HG02571 (cell line): Measurements from ENCODE around the gene EIF3M.
"Not testable (repeated sequence)": the region's sequence is repeated elsewhere in the genome, so short reads cannot be mapped to it uniquely, and the experiment has no call there.

Experiments
- ATAC-seq: cut with Tn5 transposase; IDR thresholded peaks from one replicate; pipeline ENCODE4 v1.9.1; 2021; ENCODE audit warnings: mild to moderate bottlenecking, moderate library complexity; ENCODE audit not compliant: unreplicated experiment

EIF3M gene

DNA sequence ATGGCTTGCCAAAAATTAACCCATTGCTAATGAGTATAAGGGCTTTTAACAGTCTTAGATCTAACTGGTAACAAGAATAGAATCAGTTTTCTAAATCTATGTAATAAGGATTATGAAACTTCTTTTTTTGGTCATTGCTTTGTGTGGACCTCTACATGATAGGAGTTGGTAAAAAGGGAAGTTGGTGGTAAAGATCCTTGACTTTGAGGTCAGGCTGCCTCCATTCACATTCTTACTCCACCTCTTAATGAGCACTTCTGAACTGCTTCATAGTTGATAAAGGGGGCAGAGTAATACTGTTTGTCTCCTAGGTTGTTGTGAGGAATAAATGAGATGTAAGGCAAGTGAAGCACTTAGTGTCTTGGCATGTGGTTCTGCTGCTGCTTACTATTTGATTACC is 10.6 kb downstream of the EIF3M start:
- ATAC-seq, result no peak

DNA sequence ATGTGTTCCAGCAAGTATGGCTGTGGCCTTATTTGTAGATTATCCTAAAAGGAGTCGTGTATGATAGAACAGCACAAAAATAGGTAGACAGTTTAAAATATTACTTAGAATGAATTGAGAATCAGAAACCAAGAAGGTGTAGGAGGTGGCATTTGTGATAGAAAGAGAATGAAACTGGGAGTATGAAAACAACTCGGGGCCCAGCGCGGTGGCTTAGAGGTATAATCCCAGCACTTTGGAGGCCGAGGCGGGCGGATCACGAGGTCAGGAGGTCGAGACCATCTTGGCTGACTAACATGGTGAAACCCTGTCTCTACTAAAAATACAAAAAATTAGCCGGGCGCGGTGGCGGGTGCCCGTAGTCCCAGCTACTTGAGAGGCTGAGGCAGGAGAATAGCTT is 12.5 kb downstream of the EIF3M start:
- not testable (repeated sequence) for ATAC-seq

DNA sequence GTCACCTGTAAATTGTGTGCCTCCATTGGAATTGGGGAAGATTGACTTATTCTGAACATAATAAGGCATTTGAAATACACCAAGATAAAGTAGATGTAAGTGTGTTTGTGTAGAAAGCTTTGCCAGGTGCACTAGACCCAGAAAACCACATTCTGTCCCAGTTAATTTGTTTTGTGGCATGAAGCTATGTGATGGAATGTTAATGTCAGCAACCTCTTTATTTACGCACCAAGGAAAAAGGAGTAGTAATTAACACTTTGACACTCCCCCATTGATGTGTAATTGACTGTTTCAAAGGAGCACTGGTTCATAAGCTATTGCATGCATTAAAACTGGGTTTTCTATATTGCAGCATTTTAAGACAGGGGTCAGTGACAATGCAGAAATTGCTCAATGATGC is 14.3 kb downstream of the EIF3M start:
- ATAC-seq, result no peak

DNA sequence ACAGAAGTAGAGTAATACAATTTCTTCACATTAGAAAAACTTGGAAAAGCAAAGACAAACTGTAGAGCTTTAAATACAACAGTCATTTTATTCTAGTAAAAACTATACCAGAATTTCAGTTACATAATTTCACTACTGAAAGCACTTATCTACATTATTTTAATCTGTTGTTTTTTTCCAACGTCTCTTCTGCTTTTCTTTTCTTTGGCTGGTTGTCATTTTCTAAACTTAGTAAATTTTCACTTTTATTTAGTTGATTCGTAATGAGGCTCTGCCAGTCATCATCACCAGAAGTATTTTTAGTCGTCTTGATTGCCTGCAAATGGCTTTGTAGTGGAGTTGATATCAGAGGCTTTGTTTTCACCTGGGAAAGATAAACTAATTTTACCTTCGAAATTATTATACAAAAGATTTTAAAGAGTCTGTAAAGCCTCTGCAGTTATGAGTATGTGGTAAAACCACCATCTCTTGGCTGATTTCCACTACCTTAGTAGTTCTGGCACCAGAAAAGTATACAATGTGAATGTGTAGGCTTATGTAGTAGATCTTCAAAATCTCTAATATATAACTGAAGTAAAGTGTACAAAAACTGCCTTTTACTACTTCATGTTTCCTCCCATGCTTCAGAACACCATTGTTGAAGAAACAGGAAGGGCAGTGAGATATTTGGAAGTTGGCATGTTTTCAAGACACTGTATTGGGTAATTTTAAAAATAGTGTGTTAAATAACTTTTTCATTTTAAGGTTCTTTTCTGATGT is 19.2 kb downstream of the EIF3M start:
- ATAC-seq, result no peak

DNA sequence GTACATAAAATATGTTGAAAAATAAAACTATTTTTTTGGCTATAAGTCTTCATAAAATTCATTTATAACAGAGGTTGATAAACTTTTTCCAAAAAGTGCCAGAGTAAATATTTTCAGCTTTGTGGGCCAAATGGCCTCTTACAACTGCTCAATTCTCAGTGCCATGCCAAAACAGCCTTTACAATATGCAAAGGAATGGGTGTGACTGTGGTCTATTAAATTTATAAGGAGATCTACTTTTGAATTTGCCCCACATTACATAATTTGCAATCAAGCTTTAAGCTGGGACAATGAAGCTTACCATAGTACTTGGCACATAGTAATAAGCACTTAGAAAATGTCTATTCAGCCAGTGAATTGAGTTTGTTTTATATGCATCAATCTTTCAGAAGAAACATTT is 22.6 kb downstream of the EIF3M start:
- ATAC-seq, result no peak

DNA sequence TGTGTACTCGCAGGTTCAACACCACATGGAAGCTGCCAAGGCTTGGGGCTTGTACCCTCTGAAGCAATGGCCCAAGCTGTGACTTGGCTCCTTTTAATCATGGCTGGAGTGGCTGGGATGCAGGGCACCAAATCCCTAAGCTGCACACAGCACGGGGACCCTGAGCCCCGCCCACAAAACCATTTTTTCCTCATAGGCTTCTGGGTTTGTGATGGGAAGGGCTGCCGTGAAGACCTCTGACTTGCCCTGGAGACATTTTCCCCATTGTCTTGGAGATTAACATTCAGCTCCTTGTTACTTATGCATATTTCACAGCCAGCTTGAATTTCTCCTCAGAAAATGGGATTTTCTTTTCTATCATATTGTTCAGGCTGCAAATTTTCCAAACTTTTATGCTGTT is 25.2 kb downstream of the EIF3M start:
- ATAC-seq, result not testable (repeated sequence)

DNA sequence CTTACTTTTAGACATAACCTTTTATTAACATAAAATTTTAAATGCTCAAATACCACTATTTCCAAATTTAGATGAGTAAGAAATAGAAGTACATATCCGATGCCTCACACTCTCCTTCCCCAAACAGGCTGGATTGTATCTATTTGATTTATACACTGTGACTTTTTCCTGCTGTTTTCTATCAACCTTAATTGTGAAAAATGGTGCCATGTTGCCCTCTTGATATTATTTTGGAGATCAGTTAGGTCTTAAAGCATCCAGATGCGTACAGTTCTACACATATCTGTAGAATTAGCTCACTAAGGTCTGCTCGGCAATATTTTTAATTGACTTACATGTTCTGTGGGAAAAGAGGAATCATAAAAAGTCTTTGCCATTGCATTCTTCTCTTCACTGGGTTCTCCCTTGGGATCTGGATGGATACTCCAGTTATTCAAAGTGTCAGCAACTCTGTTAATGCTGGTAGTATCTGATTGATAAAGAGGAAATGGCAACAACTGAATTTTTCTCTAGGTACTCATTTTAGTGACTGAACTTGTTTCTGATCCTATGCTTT is 27.2 kb downstream of the EIF3M start:
- ATAC-seq, result no peak

DNA sequence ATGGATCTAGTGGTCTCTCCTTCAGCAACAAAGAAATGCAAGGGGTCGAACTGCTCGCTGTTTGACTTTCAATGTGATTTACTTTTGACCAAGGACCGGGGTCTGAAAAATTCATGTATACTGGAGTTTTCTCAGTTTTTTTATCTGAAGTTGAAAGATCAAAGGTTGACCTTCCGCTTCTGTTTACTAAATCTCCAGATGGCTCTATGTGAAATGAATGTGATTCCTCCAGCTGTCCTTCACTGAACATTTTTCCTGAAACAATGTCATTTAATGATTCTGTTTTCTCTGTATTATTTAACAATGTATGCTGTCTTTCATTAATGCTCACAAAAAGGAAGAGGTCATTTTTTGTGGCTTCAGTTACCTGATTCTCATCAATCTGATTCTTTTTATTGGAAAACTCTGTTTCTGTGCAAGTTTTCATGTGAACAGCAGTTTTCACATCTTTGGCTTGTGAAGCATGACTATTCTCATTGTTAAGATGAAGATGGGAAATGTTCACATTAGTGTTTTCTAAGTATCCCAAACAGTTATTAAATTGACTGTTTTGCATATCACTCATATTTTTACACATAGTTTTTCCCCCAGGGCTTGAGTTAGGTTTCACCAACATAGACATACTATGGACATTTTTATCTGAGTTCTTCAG is 30.0 kb downstream of the EIF3M start:
- no peak for ATAC-seq

DNA sequence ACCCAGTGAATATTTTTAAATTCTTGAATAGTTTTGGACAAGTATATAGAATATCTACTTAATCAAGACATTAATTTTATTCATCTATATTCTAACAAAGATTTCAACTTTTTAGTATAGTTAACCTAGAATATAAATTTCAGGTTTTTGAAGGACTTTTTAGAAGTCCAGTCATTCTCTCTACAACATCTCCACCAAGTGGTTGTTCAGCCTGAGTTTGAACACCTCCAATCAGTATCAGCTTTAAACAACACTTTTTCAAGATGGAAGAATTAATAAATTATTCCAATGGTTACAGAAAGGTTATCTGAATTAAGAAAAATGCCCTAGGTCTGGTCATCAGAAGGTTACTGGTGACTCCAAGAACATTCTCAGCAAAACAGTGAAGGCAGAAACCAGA is 31.8 kb downstream of the EIF3M start:
- ATAC-seq, result no peak

DNA sequence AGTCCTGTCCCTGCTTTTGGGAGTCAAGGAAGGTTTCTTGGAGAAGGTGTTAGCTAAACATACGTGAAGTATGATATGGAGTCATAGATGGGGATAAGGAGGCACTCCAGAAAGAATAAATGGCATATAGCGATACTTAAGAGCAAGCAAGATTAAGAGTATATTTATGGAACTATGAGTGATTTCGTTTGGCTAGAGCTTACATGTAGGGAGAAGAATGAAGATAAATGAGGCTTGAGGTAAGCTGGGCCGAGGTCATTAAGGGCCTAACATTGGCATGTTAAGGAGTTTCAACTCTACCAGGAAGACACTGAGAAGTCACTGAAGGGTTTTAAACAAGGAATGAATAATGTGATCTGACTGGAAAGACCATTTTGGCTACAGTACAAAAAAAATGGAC is 33.3 kb downstream of the EIF3M start:
- no peak for ATAC-seq

DNA sequence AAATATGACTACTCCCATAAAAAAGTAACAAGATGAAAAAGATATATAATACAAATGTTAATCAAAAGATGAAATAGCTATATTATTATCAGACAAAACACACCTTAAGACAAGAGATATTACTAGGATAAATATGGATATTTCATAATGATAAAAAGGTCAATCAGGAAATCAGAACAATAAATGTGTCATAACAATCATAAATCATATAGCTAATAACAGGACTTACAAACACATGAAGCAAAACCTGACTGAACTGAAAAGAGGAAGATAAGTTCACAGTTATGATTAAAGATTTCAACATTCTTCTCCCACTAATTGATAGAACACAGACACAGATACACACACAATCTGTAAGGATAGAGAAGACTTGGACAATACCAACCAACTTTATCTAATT is 47.2 kb downstream of the EIF3M start:
- no peak for ATAC-seq

DNA sequence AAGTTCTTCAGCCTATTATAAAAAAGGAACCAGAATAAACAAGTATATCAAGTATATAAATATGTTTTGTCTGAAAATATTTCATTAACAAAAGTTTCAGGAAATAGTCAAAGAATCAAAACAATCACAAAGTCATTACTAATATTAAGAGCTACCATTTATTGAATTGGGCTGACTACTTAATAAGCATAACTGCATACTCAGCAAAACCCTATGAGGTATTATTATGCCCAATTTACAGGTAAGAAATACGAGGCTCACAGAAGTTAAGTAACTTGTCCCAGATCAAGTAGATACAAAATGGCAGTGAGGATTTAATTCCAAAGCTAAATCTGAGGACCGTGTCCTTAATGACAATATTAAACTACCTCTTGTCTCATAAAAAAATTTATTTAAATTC is 52.2 kb downstream of the EIF3M start:
- ATAC-seq, result no peak

DNA sequence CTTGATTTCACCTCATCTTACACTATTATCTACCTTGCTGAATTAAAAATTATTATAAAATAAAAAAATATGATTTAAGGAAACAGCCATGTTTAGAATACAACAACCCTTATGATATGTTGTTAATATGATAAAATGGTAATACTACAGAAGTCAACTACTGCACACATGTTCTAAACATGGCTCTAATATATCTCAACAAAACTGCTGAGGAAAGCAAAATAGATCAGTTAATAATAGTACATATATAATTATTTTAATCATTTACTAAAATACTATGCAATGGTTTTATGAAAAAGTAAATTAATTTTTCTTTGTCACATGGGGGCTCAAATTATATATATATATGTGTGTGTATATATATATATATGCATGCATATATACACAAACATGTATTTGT is 57.7 kb downstream of the EIF3M start:
- no peak for ATAC-seq

DNA sequence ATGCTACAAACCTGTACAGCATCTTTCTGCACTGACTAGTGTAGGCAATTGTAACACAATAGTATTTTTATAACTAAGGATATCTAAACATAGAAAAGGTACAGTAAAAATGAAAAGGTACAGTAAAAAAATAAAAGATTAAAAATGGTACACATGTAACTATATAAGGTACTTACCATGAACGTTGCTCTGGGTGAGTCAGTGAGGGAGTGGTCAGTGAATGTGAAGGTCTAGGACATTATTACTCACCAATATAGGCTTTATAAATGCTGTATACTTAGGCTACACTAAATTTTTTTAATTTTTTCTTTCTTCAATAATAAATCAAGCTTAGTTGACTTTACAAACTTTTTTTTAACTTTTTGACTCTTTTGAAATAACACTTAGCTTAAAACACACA is 59.9 kb downstream of the EIF3M start:
- no peak for ATAC-seq
